Loucy (cell line): Measurements from ENCODE around the gene UBE2J2.

Source experiments
- H2AFZ ChIP-seq: fragments of 200-600 bp; sonication (generic); 2 replicates; pipeline ENCODE4 v1.6.0; 2016; ENCODE audit warnings: antibody characterized with exemption, mild to moderate bottlenecking, low read length, moderate library complexity
- H3F3A ChIP-seq: fragments of 200-600 bp; 2 replicates; pipeline ENCODE4 v1.6.0; 2016; ENCODE audit warnings: antibody characterized with exemption, low read depth, mild to moderate bottlenecking
- H3K27me3 ChIP-seq: fragments of 200-600 bp; sonication (generic); 2 replicates; pipeline ENCODE4 v1.6.1; 2014; ENCODE audit warnings: low read length, mild to moderate bottlenecking; ENCODE audit not compliant: insufficient read depth, poor library complexity, severe bottlenecking
- H3K36me3 ChIP-seq: fragments of 200-600 bp; sonication (generic); 2 replicates; pipeline ENCODE4 v1.6.1; 2016; ENCODE audit warnings: low read length; ENCODE audit not compliant: insufficient read depth
- H3K4me1 ChIP-seq: fragments of 200-600 bp; sonication (generic); 2 replicates; pipeline ENCODE4 v1.5.1; 2014; ENCODE audit warnings: low read length, mild to moderate bottlenecking; ENCODE audit not compliant: insufficient read depth, poor library complexity, severe bottlenecking
- H3K4me2 ChIP-seq: fragments of 200-600 bp; sonication (generic); 2 replicates; pipeline ENCODE4 v1.6.0; 2014; ENCODE audit warnings: antibody characterized with exemption, low read length, low read depth, mild to moderate bottlenecking; ENCODE audit not compliant: poor library complexity, severe bottlenecking
- H3K4me3 ChIP-seq: fragments of 200-600 bp; sonication (generic); 2 replicates; pipeline ENCODE4 v1.5.1; 2014; ENCODE audit warnings: low read length, mild to moderate bottlenecking, mixed read lengths; ENCODE audit not compliant: poor library complexity, severe bottlenecking
- H3K79me2 ChIP-seq: fragments of 200-600 bp; sonication (generic); 2 replicates; pipeline ENCODE4 v1.6.1; 2014; ENCODE audit warnings: low read length; ENCODE audit not compliant: insufficient read depth
- H3K9ac ChIP-seq: fragments of 200-600 bp; sonication (generic); 2 replicates; pipeline ENCODE4 v1.6.0; 2014; ENCODE audit warnings: mild to moderate bottlenecking, low read depth, low read length, moderate library complexity; ENCODE audit not compliant: poor library complexity, severe bottlenecking
- H3K9me2 ChIP-seq: fragments of 200-600 bp; sonication (generic); replicated peaks from 2 replicates; pipeline ENCODE4 v1.6.1; 2016; ENCODE audit warnings: low read depth, low read length, mixed read lengths
- H3K9me3 ChIP-seq: fragments of 200-600 bp; sonication (generic); 2 replicates; pipeline ENCODE4 v1.6.1; 2014; ENCODE audit warnings: mild to moderate bottlenecking, antibody characterized with exemption, low read length, low read depth; ENCODE audit not compliant: insufficient read depth
- H4K20me1 ChIP-seq: fragments of 200-600 bp; sonication (generic); 2 replicates; pipeline ENCODE4 v1.6.0; 2014; ENCODE audit warnings: antibody characterized with exemption, low read length, mild to moderate bottlenecking; ENCODE audit not compliant: insufficient read depth, poor library complexity, severe bottlenecking
- EZH2phosphoT487 ChIP-seq: fragments of 200-600 bp; IDR thresholded peaks from 2 replicates; pipeline ENCODE4 v1.6.1; 2018; ENCODE audit warnings: antibody characterized with exemption, mild to moderate bottlenecking, moderate library complexity, borderline replicate concordance
- TF ChIP-seq, protein P1 (sequence below): fragments of 200-600 bp; sonication (generic); conservative IDR thresholded peaks from 2 replicates; pipeline ENCODE4 v1.5.1; 2014; ENCODE audit warnings: mild to moderate bottlenecking, antibody characterized with exemption, low read length

The UBE2J2 gene

DNA sequence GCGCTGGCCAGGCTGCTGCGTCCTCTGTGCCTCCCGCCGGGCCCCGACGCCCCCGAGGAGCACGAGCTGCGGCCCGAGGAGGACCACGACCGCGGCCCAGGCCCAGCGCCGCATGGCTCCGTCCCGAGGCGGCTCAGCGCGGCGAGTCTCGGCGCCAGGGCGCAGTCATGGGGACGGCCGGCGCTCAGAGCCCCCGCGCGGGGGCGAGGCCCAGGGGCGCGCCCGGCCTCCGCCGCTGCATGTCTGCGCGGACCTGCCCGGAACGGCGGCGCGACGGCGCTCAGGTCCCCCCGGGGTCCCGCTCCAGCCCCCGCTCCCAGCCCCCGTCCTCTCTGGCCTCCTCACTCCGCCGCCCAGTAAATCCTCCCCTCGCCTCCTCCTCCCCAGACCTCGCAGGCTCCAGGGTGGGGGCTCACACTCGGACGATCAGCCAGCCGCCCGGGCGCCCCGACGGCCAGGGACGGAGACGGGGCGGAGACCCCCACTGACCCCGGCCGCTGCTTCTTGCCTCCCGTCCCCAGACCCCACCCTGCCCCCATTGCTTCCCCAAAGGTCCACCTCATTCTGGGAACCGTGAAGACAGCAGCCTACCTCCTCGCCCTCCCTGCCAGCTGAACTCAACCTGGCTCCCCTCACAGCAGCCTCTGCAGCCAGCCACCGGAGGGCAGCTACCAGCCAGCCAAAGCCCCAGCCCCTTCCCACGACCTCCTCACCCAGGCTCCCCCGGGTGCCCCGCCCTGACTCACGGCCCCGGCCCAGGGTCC lies 26.9 kb downstream of the UBE2J2 start, which contains the start of gene C1QTNF12:
Gene C1QTNF12, minus strand, starts transcription at position 146 of the 764 bp plus-strand sequence. Its CDS starts 32 bp downstream, at position 114.
- Histone ChIP-seq H3F3A (no peaks in the 10 kb centered on the region), H3K9me3 (no peaks in the 10 kb centered on the region), H3K9me2 (no peaks in the 10 kb centered on the region), H3K4me3 (no peak within 1 kb of the TSS), H3K79me2 (no peaks in the 10 kb centered on the region), H3K27me3 (no peaks in the 10 kb centered on the region), H2AFZ (no peak within 1 kb of the TSS), H3K36me3 (no peaks in the 10 kb centered on the region), H3K9ac (no peak within 1 kb of the TSS), H4K20me1 (no peaks in the 10 kb centered on the region), H3K4me1 (peaks cover 13% of the 10 kb centered on the region), H3K4me2 (no peak within 1 kb of the TSS)
- TF ChIP-seq, protein P1, sequence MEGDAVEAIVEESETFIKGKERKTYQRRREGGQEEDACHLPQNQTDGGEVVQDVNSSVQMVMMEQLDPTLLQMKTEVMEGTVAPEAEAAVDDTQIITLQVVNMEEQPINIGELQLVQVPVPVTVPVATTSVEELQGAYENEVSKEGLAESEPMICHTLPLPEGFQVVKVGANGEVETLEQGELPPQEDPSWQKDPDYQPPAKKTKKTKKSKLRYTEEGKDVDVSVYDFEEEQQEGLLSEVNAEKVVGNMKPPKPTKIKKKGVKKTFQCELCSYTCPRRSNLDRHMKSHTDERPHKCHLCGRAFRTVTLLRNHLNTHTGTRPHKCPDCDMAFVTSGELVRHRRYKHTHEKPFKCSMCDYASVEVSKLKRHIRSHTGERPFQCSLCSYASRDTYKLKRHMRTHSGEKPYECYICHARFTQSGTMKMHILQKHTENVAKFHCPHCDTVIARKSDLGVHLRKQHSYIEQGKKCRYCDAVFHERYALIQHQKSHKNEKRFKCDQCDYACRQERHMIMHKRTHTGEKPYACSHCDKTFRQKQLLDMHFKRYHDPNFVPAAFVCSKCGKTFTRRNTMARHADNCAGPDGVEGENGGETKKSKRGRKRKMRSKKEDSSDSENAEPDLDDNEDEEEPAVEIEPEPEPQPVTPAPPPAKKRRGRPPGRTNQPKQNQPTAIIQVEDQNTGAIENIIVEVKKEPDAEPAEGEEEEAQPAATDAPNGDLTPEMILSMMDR, result no peak; the same call in 1 of the 2 replicates
- no peak for TF ChIP-seq EZH2phosphoT487

DNA sequence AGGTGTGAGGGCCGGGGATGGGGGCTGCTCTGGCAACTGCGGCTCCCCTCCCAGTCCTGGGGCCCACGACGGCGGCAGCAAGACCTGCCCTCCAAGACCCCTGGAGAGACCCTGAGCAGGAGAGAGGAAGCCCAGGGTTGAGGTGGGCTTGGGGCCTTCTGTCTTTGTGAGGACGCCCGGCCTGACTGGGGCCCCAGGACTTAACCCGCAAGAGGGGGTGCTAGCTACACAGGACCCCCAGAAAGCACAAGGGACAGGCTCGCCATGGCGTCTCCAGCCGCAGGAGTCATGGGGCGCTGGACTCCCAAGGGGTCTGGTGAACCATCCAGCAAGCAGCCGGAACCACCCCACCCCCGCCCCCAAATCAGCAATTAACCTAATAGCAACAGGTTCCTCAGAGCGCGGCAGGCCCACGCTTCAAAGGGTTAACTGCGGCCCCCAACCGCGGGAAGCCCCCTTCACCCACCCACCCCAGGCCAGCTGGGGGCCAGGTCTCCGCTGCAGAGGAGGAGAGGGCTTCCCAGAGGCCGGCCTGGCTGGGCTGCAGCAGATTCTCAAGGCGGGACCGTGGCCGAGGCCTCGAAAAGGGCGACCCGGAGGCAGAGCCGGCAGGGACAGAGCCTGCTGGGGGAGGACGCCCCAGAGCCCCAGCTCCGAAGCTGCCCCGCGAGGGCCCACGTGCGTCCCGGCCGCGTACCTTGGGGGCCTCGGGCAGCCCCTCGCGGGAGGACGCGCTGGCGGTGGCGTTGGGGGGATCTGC lies 27.7 kb downstream of the UBE2J2 start:
- Histone ChIP-seq H3K9me3 (no peaks in the 10 kb centered on the region), H3K9ac (no peak overlapping the region), H3K4me3 (no peak overlapping the region), H3F3A (no peaks in the 10 kb centered on the region), H3K4me1 (peaks cover 8% of the 10 kb centered on the region), H3K36me3 (no peaks in the 10 kb centered on the region), H3K27me3 (no peaks in the 10 kb centered on the region), H2AFZ (no peak overlapping the region), H4K20me1 (no peaks in the 10 kb centered on the region), H3K9me2 (no peaks in the 10 kb centered on the region), H3K79me2 (no peaks in the 10 kb centered on the region), H3K4me2 (no peak overlapping the region)
- TF ChIP-seq, protein P1, result no peak
- no peak for TF ChIP-seq EZH2phosphoT487

DNA sequence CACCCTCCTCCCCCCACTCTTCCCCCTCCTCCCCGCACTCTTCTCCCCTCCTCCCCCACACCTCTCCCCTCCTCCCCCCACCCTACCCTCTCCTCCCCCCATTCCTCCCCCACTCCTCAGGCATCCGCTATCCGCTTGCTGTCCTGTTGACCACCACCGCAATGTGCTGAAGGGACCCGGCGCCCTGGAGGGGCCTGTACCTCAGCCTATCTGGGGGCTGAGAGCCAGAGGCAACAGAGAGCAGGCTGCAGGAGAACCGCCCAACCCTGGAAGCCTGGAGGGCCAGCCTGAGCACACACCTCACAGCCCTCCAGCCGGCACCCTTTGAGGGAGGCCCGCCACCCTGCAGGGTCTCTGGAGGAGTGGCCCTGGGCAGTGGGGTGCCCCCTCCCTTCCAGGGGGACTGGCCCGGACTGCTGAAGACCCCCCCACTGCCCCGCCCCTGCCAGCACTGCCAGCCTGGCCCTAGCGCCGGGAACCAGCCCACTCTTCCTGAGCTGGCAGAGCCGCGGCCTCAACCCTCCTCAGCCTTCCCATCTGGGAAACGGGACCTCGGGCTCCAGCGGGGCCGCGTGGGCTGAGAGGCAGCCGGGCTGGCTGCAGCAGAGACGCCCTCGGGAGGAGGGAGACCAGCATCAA lies 28.4 kb downstream of the UBE2J2 start:
- Histone ChIP-seq H3F3A (no peaks in the 10 kb centered on the region), H3K4me3 (no peak overlapping the region), H3K36me3 (no peaks in the 10 kb centered on the region), H3K4me2 (no peak overlapping the region), H3K4me1 (peaks cover under 1% of the 10 kb centered on the region), H2AFZ (no peak overlapping the region), H3K27me3 (no peaks in the 10 kb centered on the region), H3K79me2 (no peaks in the 10 kb centered on the region), H4K20me1 (no peaks in the 10 kb centered on the region), H3K9me3 (no peaks in the 10 kb centered on the region), H3K9me2 (no peaks in the 10 kb centered on the region), H3K9ac (no peak overlapping the region)
- no peak for TF ChIP-seq EZH2phosphoT487
